Measurements from ENCODE around the gene ELFN2. TPM values are rescaled to one million over a fixed set of nuclear protein-coding genes. Genes with fewer than 3 reads are reported as not detected.

ELFN2 gene
- total and polyA plus RNA-seq, 4 donors, result 0.07 to 0.19 (median 0.08) TPM; not detected in 1

DNA sequence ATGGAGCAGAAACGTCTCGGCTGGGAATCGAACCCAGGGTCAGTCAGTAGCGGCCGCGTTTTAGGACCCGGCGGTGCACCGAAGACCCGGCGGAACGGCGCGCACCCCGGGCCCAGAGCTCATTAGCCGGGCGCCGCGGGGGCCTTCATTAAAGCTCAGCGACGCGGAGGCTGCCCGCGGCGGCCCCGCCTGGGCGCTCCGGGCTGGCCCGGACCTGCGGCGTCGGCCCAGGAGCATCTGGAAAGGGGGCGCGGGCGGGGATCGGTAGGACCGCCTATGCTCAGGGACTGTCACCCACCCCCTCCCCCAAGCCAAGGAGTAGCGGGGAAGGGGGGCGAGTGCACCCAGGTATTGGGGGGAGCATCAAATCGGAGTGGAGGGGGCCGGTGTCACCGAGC, 92.8 kb downstream of the ELFN2 start:
- DNase-seq (ENCODE audit: low spot score), result no peak
- Histone ChIP-seq H3K9ac (ENCODE audit: low read depth in 1 of 2, low read length in 2 of 2) (no peak overlapping the region), H3K4me3 (ENCODE audit: low read depth in 1 of 3, low read length in 3 of 3) (no peak overlapping the region), H3K27ac (ENCODE audit: low read depth in 1 of 2, low read length in 2 of 2) (no peak overlapping the region), H3K27me3 (ENCODE audit: control insufficient read depth in 4 of 4, insufficient read depth in 4 of 4, low read length in 3 of 4) (peaks cover 0 to 17% (median 3%) of the 10 kb centered on the region in 4 donors), H3K4me1 (ENCODE audit: control insufficient read depth in 4 of 4, insufficient read depth in 4 of 4, low read length in 3 of 4) (peaks cover 0 to 13% (median 8%) of the 10 kb centered on the region in 4 donors), H3K36me3 (ENCODE audit: control insufficient read depth in 4 of 4, insufficient read depth in 3 of 4, low read depth in 1 of 4, low read length in 3 of 4) (no peaks in the 10 kb centered on the region), H3K9me3 (ENCODE audit: control insufficient read depth in 4 of 4, low read length in 3 of 4) (no peaks in the 10 kb centered on the region)
- TF ChIP-seq ZBTB33 (IDR thresholded peaks at IDR 0.05) (no peak), YY1 (IDR thresholded peaks at IDR 0.05) (no peak), RAD21 (IDR thresholded peaks at IDR 0.05) (no peak), CTCF (IDR thresholded peaks at IDR 0.05; ENCODE audit: low read depth, low read length, missing input control) (no peak)
- TF ChIP-seq, protein P1, sequence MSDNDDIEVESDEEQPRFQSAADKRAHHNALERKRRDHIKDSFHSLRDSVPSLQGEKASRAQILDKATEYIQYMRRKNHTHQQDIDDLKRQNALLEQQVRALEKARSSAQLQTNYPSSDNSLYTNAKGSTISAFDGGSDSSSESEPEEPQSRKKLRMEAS (IDR thresholded peaks at IDR 0.05), result no peak
- WGBS, result 6% methylated on average over 42 of the region's 42 CpGs

GRCh38 chr22:37333724-37334460, 93.4 kb downstream of the ELFN2 start:
- no peaks in the 10 kb centered on the region for H3K36me3 ChIP-seq (ENCODE audit: control insufficient read depth in 4 of 4, insufficient read depth in 3 of 4, low read depth in 1 of 4, low read length in 3 of 4)
- H3K9ac ChIP-seq (ENCODE audit: low read depth in 1 of 2, low read length in 2 of 2), result no peak overlapping the region
- peaks cover 0 to 17% (median 3%) of the 10 kb centered on the region in 4 donors for H3K27me3 ChIP-seq (ENCODE audit: control insufficient read depth in 4 of 4, insufficient read depth in 4 of 4, low read length in 3 of 4)
- H3K4me3 ChIP-seq (ENCODE audit: low read depth in 1 of 3, low read length in 3 of 3), result no peak overlapping the region
- H3K4me1 ChIP-seq (ENCODE audit: control insufficient read depth in 4 of 4, insufficient read depth in 4 of 4, low read length in 3 of 4), result peaks cover 0 to 10% (median 5%) of the 10 kb centered on the region in 4 donors
- H3K27ac ChIP-seq (ENCODE audit: low read depth in 1 of 2, low read length in 2 of 2), result no peak overlapping the region
- 61% methylated on average over 11 of the region's 11 CpGs for WGBS
- TF ChIP-seq HNF4G (IDR thresholded peaks at IDR 0.05) (no peak), CTCF (IDR thresholded peaks at IDR 0.05; ENCODE audit: low read depth, low read length, missing input control) (no peak), YY1 (IDR thresholded peaks at IDR 0.05) (no peak), SP1 (IDR thresholded peaks at IDR 0.05) (no peak), ZBTB33 (IDR thresholded peaks at IDR 0.05) (no peak), FOXA2 (IDR thresholded peaks at IDR 0.05) (no peak), EGR1 (IDR thresholded peaks at IDR 0.05; ENCODE audit: low read depth in 2 of 2) (no peak), RXRA (IDR thresholded peaks at IDR 0.05) (no peak), HNF4A (conservative IDR thresholded peaks at IDR 0.05) (no peak), JUND (IDR thresholded peaks at IDR 0.05) (no peak), NR2F2 (IDR thresholded peaks at IDR 0.05) (no peak), GABPA (IDR thresholded peaks at IDR 0.05 in 1 of 2, conservative IDR thresholded peaks at IDR 0.05 in 1 of 2) (no peak)
- TF ChIP-seq, protein P2, sequence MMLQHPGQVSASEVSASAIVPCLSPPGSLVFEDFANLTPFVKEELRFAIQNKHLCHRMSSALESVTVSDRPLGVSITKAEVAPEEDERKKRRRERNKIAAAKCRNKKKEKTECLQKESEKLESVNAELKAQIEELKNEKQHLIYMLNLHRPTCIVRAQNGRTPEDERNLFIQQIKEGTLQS (IDR thresholded peaks at IDR 0.05), result no peak
- TF ChIP-seq, protein P1 (IDR thresholded peaks at IDR 0.05), result no peak
- TF ChIP-seq, protein P3, sequence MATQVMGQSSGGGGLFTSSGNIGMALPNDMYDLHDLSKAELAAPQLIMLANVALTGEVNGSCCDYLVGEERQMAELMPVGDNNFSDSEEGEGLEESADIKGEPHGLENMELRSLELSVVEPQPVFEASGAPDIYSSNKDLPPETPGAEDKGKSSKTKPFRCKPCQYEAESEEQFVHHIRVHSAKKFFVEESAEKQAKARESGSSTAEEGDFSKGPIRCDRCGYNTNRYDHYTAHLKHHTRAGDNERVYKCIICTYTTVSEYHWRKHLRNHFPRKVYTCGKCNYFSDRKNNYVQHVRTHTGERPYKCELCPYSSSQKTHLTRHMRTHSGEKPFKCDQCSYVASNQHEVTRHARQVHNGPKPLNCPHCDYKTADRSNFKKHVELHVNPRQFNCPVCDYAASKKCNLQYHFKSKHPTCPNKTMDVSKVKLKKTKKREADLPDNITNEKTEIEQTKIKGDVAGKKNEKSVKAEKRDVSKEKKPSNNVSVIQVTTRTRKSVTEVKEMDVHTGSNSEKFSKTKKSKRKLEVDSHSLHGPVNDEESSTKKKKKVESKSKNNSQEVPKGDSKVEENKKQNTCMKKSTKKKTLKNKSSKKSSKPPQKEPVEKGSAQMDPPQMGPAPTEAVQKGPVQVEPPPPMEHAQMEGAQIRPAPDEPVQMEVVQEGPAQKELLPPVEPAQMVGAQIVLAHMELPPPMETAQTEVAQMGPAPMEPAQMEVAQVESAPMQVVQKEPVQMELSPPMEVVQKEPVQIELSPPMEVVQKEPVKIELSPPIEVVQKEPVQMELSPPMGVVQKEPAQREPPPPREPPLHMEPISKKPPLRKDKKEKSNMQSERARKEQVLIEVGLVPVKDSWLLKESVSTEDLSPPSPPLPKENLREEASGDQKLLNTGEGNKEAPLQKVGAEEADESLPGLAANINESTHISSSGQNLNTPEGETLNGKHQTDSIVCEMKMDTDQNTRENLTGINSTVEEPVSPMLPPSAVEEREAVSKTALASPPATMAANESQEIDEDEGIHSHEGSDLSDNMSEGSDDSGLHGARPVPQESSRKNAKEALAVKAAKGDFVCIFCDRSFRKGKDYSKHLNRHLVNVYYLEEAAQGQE (IDR thresholded peaks at IDR 0.05), result no peak
- no peak for DNase-seq (ENCODE audit: low spot score)
- H3K9me3 ChIP-seq (ENCODE audit: control insufficient read depth in 4 of 4, low read length in 3 of 4), result no peaks in the 10 kb centered on the region

All from liver (tissue), 9 donors.